ENCODE measurements around the gene GMPPA. TPM values are rescaled to one million over a fixed set of nuclear protein-coding genes. Genes with fewer than 3 reads are reported as not detected.

Gene GMPPA
- total and polyA plus RNA-seq, 9 of the 15 experiments (the other 6 are each of a cell fraction or from before 2014, with no cell fraction given): 7.0 to 101 (median 66.7) TPM

DNA sequence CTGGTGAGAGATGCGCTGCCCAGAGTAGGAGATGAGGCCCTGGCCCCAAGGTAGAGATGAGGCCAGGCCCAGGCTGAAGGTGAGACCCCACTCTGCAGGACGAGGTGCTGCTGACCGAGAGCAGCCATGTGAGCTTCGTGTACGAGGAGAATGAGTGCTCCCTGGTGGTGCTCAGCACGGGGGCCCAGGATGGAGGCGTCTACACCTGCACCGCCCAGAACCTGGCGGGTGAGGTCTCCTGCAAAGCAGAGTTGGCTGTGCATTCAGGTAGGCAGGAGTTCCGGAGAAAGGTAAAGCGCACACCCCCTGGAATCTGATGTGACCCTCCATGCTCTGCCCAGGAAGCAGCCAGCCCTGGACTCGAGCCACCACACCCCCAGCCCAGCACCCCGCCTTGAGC, 21.5 kb upstream of the GMPPA start:
- Histone ChIP-seq H3K4me1 (replicated peaks in 1 of 2; ENCODE audit: control insufficient read depth in 2 of 2, insufficient read depth in 2 of 2, low read length in 2 of 2) (peaks cover 7 to 48% of the 10 kb centered on the region in 2 experiments; a peak in 4 of 5 replicates), H3K4me3 (no peak overlapping the region), H3K9me3 (replicated peaks; ENCODE audit: control insufficient read depth, insufficient read depth, low read depth, low read length) (no peaks in the 10 kb centered on the region), H4K20me1 (replicated peaks; ENCODE audit: control insufficient read depth, insufficient read depth, low read length) (no peaks in the 10 kb centered on the region; the same call in 1 of the 2 replicates), H3K36me3 (ENCODE audit: control insufficient read depth, insufficient read depth, low read length) (no peaks in the 10 kb centered on the region), H3K4me2 (ENCODE audit: insufficient read depth, low read length) (no peak overlapping the region), H3K9ac (ENCODE audit: insufficient read depth in 1 of 2, low read depth in 2 of 2, low read length in 2 of 2) (no peak overlapping the region), H3K79me2 (ENCODE audit: control insufficient read depth, insufficient read depth, low read length) (no peaks in the 10 kb centered on the region), H3K27ac (ENCODE audit: extremely low read depth, low read depth, low read length) (no peak overlapping the region), H3K27me3 (ENCODE audit: control insufficient read depth in 2 of 2, insufficient read depth in 2 of 2, low read length in 2 of 2) (no peaks in the 10 kb centered on the region), H3K9me1 (ENCODE audit: control insufficient read depth, insufficient read depth, low read length) (no peaks in the 10 kb centered on the region), H2AFZ (ENCODE audit: low read depth, low read length) (no peak overlapping the region)
- POLR2A ChIA-PET: interaction anchor here (0.6 to 1.1 kb wide), 3 partner anchors 9 to 40 kb away, joined by 3 to 4 read pairs (median 3); no protein-coding TSS in a partner anchor
- FAIRE-seq (no peak), DNase-seq (ENCODE audit: extremely low read depth in 1 of 4, low spot score in 3 of 4) (no peak), ATAC-seq (no peak)
- CTCF ChIA-PET (ENCODE audit: low intra/inter-chr PET ratio): interaction anchor here (3.1 kb wide), 1 partner anchor 53 kb away, joined by 20 read pairs; no protein-coding TSS in a partner anchor
- intact Hi-C loops (cut with micrococcal nuclease) (loop anchor here (2.0 to 5.0 kb wide), 2 partner anchors 18 to 75 kb away; no protein-coding TSS in a partner anchor), in situ Hi-C loops (cut with MboI) (loop anchor here (10.0 kb wide), 1 partner anchor 48 kb away; no protein-coding TSS in a partner anchor)
- TF ChIP-seq ZKSCAN8 (CRISPR knock-in tag; IDR thresholded peaks at IDR 0.05) (no peak), ZNF263 (CRISPR knock-in tag; IDR thresholded peaks at IDR 0.05; ENCODE audit: borderline replicate concordance) (peak; percentile 69)
- TF ChIP-seq, protein P1, sequence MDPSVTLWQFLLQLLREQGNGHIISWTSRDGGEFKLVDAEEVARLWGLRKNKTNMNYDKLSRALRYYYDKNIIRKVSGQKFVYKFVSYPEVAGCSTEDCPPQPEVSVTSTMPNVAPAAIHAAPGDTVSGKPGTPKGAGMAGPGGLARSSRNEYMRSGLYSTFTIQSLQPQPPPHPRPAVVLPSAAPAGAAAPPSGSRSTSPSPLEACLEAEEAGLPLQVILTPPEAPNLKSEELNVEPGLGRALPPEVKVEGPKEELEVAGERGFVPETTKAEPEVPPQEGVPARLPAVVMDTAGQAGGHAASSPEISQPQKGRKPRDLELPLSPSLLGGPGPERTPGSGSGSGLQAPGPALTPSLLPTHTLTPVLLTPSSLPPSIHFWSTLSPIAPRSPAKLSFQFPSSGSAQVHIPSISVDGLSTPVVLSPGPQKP (CRISPR knock-in tag; IDR thresholded peaks at IDR 0.05): no peak
- WGBS (ENCODE audit: insufficient coverage, low coverage, missing lambda C conversion rate): 45% methylated on average over 7 of the region's 13 CpGs
- BruUV-seq (replicated peaks): no TSS peak

DNA sequence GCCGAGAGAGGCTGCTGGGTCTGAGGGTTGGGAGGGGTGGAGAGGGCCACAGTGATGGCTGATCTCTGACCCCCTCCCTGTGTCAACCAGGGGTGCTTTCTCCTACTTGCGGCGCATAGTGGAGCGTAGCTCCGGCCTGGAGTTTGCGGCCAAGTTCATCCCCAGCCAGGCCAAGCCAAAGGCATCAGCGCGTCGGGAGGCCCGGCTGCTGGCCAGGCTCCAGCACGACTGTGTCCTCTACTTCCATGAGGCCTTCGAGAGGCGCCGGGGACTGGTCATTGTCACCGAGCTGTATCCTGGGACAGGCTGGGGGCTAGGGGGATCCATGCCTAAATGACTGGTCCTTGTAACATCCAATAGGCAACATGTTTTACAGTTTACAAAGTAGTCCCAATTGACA, 20.9 kb upstream of the GMPPA start:
- Histone ChIP-seq H3K4me3 (no peak overlapping the region), H2AFZ (ENCODE audit: low read depth, low read length) (no peak overlapping the region), H3K27me3 (ENCODE audit: control insufficient read depth in 2 of 2, insufficient read depth in 2 of 2, low read length in 2 of 2) (no peaks in the 10 kb centered on the region), H3K9me3 (replicated peaks; ENCODE audit: control insufficient read depth, insufficient read depth, low read depth, low read length) (no peaks in the 10 kb centered on the region), H3K4me1 (replicated peaks in 1 of 2; ENCODE audit: control insufficient read depth in 2 of 2, insufficient read depth in 2 of 2, low read length in 2 of 2) (peaks cover 7 to 46% of the 10 kb centered on the region in 2 experiments; a peak in 4 of 5 replicates), H3K4me2 (ENCODE audit: insufficient read depth, low read length) (no peak overlapping the region), H3K79me2 (ENCODE audit: control insufficient read depth, insufficient read depth, low read length) (no peaks in the 10 kb centered on the region), H4K20me1 (replicated peaks; ENCODE audit: control insufficient read depth, insufficient read depth, low read length) (no peaks in the 10 kb centered on the region; the same call in 1 of the 2 replicates), H3K9ac (ENCODE audit: insufficient read depth in 1 of 2, low read depth in 2 of 2, low read length in 2 of 2) (no peak overlapping the region), H3K27ac (ENCODE audit: extremely low read depth, low read depth, low read length) (no peak overlapping the region), H3K36me3 (ENCODE audit: control insufficient read depth, insufficient read depth, low read length) (no peaks in the 10 kb centered on the region), H3K9me1 (ENCODE audit: control insufficient read depth, insufficient read depth, low read length) (no peaks in the 10 kb centered on the region)
- 88% methylated on average over 12 of the region's 15 CpGs for WGBS (ENCODE audit: insufficient coverage, low coverage, missing lambda C conversion rate)
- intact Hi-C loops (cut with micrococcal nuclease) (loop anchor here (2.0 to 5.0 kb wide), 2 partner anchors 19 to 76 kb away; no protein-coding TSS in a partner anchor), in situ Hi-C loops (cut with MboI) (loop anchor here (10.0 kb wide), 1 partner anchor 47 kb away; no protein-coding TSS in a partner anchor)
- FAIRE-seq (no peak), DNase-seq (ENCODE audit: extremely low read depth in 1 of 4, low spot score in 3 of 4) (no peak), ATAC-seq (no peak)
- no TSS peak for BruUV-seq (replicated peaks)
- POLR2A ChIA-PET: no interaction called here
- CTCF ChIA-PET (ENCODE audit: low intra/inter-chr PET ratio): interaction anchor here (3.1 kb wide), 1 partner anchor 52 kb away, joined by 20 read pairs; no protein-coding TSS in a partner anchor
- TF ChIP-seq ZSCAN32 (CRISPR knock-in tag; IDR thresholded peaks at IDR 0.05) (no peak), GABPA (tag; conservative IDR thresholded peaks at IDR 0.05; ENCODE audit: low read depth) (no peak), XRCC4 (IDR thresholded peaks at IDR 0.05; ENCODE audit: extremely low read depth, insufficient read depth, insufficient read length) (no peak), PRPF4 (IDR thresholded peaks at IDR 0.05; ENCODE audit: insufficient read depth, low read depth, low read length, poor library complexity, severe bottlenecking) (no peak), SMAD3 (CRISPR knock-in tag; conservative IDR thresholded peaks at IDR 0.05) (no peak), ZBTB8A (IDR thresholded peaks at IDR 0.05; ENCODE audit: partially characterized antibody) (no peak), TARDBP (IDR thresholded peaks at IDR 0.05) (no peak)
- TF ChIP-seq, protein P2, sequence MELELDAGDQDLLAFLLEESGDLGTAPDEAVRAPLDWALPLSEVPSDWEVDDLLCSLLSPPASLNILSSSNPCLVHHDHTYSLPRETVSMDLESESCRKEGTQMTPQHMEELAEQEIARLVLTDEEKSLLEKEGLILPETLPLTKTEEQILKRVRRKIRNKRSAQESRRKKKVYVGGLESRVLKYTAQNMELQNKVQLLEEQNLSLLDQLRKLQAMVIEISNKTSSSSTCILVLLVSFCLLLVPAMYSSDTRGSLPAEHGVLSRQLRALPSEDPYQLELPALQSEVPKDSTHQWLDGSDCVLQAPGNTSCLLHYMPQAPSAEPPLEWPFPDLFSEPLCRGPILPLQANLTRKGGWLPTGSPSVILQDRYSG (tag; conservative IDR thresholded peaks at IDR 0.05; ENCODE audit: low read depth): no peak
- TF ChIP-seq, protein P3, sequence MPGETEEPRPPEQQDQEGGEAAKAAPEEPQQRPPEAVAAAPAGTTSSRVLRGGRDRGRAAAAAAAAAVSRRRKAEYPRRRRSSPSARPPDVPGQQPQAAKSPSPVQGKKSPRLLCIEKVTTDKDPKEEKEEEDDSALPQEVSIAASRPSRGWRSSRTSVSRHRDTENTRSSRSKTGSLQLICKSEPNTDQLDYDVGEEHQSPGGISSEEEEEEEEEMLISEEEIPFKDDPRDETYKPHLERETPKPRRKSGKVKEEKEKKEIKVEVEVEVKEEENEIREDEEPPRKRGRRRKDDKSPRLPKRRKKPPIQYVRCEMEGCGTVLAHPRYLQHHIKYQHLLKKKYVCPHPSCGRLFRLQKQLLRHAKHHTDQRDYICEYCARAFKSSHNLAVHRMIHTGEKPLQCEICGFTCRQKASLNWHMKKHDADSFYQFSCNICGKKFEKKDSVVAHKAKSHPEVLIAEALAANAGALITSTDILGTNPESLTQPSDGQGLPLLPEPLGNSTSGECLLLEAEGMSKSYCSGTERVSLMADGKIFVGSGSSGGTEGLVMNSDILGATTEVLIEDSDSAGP (CRISPR knock-in tag; IDR thresholded peaks at IDR 0.05): no peak

All from K562 (cell line).